A172 (cell line): Measurements from ENCODE around the gene CCDC88B. TPM values are rescaled to one million over a fixed set of nuclear protein-coding genes. Genes with fewer than 3 reads are reported as not detected.

Experiments used
- DNase-seq: peaks from one replicate; pipeline ENCODE4 v3.0.0-alpha.2; 2015; ENCODE audit warnings: low spot score
- total RNA-seq: library from RNA; depleted of rRNA; stranded (reverse); fragments of >200 nt; shearing (Covaris generic); gene quantifications from 2 replicates; pipeline ENCODE4 v1.2.3, GENCODE V29; 2014; rRNA removed

The CCDC88B gene, protein sequence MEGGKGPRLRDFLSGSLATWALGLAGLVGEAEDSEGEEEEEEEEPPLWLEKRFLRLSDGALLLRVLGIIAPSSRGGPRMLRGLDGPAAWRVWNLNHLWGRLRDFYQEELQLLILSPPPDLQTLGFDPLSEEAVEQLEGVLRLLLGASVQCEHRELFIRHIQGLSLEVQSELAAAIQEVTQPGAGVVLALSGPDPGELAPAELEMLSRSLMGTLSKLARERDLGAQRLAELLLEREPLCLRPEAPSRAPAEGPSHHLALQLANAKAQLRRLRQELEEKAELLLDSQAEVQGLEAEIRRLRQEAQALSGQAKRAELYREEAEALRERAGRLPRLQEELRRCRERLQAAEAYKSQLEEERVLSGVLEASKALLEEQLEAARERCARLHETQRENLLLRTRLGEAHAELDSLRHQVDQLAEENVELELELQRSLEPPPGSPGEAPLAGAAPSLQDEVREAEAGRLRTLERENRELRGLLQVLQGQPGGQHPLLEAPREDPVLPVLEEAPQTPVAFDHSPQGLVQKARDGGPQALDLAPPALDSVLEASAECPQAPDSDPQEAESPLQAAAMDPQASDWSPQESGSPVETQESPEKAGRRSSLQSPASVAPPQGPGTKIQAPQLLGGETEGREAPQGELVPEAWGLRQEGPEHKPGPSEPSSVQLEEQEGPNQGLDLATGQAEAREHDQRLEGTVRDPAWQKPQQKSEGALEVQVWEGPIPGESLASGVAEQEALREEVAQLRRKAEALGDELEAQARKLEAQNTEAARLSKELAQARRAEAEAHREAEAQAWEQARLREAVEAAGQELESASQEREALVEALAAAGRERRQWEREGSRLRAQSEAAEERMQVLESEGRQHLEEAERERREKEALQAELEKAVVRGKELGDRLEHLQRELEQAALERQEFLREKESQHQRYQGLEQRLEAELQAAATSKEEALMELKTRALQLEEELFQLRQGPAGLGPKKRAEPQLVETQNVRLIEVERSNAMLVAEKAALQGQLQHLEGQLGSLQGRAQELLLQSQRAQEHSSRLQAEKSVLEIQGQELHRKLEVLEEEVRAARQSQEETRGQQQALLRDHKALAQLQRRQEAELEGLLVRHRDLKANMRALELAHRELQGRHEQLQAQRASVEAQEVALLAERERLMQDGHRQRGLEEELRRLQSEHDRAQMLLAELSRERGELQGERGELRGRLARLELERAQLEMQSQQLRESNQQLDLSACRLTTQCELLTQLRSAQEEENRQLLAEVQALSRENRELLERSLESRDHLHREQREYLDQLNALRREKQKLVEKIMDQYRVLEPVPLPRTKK (N-terminal part only)
- 6.6 and 6.9 TPM in 2 replicates for total RNA-seq

DNA sequence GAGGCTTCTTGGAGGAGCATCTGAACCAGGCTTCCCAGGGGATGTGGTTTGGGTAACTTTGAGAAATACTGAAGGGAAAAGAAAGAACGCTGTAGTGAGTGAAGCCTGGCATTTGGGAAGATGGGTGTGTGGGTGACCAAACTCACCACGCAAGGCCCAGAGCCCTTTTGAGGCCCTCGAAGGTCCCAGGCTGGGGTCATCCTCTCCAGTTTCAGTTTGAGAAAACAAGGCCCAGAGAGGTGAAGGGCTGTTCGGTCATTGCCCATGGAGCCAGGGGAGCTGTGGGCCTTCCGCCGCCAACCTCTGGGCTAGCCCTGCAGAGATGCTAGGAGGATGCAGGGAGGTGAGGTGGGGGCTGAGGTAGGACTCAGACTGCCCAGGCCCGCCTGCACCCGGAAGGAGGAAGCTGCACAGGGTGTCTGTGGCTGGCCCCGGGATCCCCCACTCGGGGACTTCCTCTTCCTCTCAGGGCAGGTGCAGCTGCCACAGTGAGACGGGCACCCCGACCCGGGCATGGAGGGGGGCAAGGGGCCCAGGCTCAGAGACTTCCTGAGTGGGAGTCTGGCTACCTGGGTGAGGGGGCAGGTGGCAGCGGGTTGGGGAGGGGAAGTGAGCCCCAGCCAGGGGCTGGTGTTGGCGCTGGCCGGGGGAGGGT is at the start of gene CCDC88B:
TSS of gene CCDC88B (plus strand) at position 451 of the 655 bp plus-strand sequence. CDS start at position 514, 63 bp downstream.
- no peak for DNase-seq

DNA sequence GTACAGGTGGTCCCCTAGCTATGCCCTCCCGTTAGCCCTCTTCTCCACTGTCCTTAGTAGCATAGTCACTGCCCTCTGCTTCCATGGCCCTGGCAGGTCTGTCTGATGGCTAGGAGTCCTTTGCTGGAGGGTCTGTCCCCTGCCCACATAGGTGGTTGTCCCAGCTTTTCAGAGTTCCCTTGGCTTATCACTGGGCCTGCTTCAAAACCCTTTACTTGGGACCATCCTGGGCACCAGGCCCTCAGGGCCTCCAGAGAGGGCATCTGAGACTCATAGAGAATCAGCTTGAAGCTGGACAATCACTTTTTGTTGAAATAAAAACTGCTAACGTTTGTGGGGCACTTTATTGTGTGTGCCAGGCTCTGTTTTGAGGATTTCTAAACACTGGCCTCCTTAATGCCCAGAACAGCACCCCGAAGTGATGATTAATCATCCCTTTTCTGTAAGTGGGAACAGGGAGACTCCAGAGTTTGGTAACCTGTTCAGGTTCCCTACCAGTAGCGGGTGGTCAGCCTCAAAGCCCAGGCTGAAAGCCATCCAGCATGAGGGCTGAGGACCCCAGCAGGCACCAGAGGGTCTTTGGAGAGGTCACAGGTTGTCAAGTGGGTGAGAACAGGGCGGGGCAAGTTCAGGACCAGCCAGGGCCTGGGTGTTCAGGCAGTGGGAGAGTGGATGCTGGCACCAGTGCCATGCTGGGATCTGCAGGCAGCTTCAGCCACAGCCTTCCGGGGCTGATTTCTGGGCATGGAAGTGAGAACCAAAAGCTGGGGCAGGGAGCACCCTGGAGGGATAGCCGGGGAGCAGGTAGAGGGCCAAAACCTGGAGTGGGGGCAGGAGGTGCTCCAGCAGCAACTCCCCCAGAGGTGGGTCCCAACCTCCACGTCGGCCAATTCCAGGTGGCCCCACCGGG is 49.4 kb upstream of the CCDC88B start:
- no peak for DNase-seq

DNA sequence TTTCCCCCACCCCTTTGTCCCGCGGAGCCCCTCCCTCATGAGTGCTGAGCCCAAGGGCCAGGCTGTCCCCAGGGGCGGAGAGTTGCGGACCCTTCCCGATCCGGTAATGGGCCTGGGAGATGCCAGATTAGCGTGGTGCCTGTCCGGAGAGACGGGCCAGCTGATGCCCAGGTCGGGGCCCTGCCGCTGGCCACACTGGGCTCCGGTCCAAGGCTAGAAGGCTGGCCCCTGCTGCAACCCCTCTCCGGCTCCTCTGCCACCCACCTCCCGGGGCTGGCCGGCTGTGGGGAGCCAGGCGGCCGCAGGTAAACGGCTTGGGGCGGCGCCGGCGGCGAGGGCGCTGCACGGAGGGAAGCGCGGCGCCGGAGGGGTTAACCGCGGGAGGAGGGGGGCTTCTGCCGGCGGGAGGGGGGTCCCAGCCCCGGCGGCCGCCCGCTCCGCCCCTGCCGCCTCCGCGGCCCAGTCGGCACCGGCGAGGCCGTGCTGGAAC is 48.7 kb upstream of the CCDC88B start, which contains the start of gene KCNK4:
TSS of gene KCNK4 (plus strand) at position 41 of the 490 bp plus-strand sequence. CDS start 1,717 bp downstream, outside the sequence.
- DNase-seq: no peak

DNA sequence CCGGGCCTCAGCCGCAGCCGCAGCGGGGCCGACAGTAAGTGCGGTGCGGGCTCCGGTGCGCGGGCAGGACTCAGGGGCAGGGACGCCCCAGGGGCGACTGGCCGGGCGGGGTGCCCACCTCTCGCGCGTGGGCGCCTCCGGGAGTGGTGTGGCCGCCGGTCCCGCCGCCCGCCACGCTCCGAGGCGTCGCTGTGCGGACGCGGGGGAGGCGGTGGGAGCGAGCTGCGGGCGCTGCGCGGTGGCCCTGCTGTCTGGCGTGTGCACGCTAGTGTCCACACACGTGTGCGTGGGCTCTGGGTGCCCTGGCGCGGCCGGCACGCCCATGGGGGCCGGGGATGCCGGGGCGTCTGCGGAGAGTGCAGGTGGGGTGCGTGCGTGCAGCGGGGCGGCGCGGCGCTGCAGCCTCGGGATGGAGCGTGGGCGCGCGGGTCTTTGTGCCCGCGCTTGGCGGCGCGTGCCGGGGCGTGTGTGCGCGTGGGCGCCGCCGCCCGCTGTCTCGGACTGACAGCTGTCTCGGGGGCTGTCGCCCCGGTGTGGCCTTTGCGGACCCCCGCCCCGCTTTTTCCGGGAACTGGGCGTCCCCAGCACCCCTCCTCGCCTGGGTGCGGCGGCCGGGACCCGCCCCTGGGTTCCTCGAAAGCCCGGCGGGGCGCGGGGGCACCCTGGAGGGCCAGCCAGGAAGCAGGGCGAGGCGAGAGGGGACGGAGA is 48.1 kb upstream of the CCDC88B start:
- DNase-seq: no peak

DNA sequence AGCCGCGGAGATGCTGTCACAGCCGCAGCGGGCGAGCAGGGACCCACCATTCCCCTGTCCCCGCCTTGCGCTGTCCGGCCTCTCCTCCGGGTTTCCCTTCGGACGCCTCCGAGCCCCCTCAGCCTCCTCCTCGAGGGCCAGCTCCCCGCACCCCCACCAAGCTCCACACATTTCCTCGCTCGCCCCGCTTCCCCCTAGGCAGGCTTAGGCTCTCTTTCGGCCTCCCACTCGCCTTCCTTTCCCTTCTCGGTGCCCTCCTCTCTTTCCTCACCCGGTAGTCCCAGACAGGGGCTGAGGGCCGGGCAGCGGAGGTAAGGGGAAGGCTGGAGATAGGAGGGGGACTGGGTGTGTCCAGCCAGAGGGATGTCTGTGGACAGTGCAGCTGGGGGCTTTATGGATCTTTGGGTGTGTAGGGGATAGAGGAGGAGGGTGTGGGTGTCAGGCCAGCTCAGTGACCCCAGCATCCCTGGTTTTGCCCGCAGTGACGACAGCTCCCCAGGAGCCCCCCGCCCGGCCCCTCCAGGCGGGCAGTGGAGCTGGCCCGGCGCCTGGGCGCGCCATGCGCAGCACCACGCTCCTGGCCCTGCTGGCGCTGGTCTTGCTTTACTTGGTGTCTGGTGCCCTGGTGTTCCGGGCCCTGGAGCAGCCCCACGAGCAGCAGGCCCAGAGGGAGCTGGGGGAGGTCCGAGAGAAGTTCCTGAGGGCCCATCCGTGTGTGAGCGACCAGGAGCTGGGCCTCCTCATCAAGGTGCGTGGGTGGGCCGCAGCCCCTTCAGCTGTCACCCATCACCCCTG is 47.3 kb upstream of the CCDC88B start:
- no peak for DNase-seq

DNA sequence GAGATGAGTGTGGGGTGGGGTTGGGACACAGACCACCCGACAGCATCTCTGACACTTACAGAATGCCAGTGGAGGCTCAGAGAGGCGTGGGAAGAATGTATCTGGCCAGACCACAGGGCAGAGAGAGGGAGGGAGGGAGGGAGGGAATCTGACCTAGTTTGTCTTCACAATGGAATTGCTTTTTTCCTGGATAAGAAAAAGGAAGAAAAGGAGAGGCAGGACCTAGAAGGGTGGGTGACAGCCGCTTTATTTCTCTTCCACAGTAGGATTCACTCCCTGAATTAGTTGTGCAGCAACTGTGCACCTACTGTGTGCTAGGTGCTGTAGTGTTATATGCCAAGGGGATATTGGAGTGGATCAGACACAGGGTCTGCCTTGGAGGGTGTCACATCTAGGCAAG is 45.2 kb upstream of the CCDC88B start:
- DNase-seq: no peak

DNA sequence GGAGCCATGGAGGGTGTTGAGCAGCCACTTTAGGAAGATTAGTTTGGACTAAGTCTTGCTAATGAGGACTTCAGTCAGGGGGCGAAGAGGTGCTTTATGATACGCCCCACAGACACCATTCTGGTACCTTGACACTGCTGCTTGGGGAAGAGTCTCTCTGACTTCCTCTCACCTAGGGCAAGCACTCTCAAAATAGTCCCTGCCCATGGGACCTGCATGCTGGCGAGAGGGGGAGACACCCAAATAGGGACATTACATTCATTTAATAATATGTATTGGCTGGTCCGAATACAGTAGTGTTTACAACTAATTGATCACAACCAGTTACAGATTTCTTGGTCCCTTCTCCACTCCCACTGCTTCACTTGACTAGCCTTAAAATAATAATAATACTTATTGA is 44.2 kb upstream of the CCDC88B start:
- DNase-seq: no peak

DNA sequence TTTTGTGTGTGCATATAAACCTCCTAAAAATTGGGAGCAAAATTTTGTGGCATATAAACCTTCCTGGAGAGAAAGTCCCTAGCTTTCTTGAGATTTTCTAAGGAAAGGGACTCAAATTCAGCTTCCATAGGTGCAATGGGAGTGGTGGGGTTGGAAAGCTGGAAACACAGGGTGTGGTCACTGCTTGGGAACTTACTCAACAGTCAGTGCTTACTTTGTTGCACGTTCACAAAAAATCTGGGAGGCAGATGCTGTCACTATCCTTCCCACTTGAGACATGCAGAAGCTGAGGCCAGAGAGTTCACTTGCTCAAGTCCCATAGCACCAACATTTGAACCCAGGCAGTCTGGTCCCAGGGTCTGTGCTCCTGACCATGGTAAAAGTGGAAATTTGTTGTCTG is 43.8 kb upstream of the CCDC88B start:
- DNase-seq: no peak

DNA sequence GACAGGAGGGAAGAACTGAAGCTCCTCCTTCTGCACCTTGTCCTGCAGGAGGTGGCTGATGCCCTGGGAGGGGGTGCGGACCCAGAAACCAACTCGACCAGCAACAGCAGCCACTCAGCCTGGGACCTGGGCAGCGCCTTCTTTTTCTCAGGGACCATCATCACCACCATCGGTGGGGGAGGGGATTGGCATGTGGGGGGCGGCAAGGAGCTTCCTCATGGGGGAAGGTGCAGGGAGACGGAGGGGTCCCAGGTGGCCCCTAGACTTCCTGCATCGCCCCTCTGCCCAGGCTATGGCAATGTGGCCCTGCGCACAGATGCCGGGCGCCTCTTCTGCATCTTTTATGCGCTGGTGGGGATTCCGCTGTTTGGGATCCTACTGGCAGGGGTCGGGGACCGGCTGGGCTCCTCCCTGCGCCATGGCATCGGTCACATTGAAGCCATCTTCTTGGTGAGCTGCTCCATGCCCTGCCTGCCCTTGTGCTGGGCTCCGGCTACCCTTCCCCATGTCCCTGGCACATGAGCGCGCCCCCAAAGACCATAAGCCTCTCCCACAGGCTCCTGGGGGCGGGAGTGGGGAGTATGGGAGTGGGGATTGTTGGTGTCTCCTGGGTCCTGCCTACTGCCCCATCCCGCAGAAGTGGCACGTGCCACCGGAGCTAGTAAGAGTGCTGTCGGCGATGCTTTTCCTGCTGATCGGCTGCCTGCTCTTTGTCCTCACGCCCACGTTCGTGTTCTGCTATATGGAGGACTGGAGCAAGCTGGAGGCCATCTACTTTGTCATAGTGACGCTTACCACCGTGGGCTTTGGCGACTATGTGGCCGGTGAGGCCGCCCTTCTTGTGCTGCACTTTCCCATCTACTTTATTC is 42.9 kb upstream of the CCDC88B start:
- DNase-seq: no peak

DNA sequence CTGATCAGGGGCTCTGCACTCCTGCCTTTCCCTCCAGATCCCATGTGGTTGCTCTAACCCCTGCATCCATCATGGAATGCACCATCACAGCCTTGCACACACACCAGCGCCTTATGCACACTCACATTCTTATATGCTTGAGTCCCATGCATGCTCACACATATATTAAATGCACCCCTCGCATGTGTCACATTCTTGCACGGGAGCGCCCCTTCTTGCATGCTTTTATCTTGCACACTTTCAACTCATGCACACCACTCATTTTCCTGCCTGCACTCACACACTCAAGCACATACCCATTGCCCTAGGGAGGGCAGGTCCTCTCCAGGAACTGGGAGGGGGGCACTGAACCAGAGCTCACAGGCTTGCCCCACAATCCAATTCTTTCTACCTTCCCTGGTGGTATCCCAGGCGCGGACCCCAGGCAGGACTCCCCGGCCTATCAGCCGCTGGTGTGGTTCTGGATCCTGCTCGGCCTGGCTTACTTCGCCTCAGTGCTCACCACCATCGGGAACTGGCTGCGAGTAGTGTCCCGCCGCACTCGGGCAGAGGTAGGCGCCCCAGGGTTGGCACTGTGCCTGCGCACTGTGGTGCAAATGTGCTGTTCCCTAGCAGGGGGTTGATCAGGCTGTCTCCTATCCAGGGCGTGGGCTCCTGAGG is 42.2 kb upstream of the CCDC88B start:
- DNase-seq: no peak

DNA sequence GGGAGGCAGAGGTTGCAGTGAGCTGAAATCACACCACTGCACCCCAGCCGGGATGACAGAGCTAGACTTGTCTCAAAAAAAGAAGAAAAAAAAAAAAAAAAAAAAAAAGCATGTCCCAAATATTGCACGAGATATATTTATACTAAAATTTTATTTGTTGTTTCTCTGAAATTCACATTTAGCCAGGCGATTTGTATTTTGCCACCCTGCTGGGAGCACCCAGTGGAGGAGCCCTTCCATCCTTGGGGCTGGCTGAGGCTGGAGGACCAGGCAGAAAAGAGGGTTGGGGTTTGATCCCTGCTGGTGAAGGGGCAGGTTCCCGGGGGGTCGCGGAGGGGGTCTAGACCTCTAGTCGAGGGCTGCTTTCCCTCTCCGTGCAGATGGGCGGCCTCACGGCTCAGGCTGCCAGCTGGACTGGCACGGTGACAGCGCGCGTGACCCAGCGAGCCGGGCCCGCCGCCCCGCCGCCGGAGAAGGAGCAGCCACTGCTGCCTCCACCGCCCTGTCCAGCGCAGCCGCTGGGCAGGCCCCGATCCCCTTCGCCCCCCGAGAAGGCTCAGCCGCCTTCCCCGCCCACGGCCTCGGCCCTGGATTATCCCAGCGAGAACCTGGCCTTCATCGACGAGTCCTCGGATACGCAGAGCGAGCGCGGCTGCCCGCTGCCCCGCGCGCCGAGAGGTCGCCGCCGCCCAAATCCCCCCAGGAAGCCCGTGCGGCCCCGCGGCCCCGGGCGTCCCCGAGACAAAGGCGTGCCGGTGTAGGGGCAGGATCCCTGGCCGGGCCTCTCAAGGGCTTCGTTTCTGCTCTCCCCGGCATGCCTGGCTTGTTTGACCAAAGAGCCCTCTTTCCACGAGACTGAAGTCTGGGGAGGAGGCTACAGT is 40.8 kb upstream of the CCDC88B start:
- no peak for DNase-seq

DNA sequence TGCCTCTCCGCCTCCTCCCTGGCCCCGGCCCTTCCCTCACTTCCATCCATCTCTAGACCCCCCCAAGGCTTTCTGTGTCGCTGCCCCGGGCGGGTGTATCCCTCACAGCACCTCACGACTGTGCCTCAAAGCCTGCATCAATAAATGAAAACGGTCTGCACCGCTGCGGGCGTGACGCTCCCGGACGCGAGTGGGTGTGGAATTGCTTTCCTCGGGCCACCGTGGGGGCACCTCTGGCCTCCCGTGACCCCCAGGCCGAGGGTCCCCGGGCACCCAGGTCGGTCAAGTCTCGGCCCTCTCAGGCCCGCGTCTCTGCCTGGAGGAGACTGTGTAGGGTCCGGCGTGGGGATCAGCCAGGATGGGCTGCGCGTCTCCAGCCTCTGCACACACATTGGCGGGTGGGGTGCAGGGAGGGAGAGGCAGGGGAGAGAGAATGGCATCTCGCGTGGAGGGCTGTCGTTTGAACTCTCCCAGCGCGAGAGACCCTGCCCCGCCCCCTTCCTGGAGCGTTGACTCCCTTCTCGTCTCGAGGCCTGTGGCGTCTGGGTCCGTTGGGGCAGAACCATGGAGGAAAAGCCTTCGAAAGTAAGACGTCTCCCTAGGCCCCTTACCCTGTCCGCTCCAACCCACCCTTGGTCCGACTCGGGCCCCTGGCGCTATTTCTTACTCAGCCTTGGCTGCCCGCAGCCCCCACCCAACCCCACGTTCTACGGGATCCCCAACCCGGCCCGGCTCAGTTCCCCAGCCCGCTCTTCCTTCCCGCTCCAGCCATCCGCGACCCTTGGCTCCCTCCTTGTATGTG is 40.0 kb upstream of the CCDC88B start, which contains the start of gene CATSPERZ:
TSS of gene CATSPERZ (plus strand) at position 512 of the 802 bp plus-strand sequence. CDS start at position 565, 53 bp downstream.
- DNase-seq: no peak

DNA sequence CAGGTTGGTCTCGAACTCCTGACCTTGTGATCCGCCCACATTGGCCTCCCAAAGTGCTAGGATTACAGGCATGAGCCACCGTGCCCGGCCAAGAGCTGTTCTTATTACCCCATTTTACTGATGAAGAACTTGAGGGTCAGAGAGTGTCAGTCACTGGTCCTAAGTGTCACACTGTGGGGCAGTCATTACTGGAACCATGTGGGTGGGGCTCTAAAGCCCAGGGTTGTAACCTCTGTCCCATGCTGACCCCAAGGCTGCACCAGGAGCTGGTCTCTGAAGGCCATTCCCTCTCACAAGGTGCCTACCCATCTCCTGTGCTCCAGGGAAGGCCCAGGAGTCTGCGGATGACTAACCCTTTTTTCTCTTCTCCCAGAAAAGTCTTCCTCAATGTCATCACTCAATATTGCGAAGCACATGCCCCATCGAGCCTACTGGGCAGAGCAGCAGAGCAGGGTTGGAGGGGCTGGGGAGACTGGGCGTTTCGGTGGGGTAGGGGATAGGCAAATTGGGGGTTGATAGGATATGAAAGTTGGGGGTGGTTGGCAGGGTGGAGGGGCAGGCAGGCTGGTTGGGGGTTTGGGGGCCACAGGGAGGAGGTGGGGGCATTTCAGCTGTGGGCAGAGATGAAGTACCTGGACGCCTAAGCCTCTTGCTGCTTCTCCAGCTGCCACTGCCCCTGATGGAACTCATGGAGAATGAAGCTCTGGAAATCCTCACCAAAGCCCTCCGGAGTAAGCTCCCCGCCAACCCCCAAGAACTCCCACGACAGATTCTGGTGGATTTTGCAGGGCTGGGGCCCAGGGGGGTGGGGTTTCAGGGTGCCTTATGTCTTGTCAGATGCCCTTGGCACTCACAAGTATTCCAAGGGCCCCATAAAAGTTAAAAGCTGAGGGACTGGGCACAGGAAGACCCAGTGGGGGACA is 36.6 kb upstream of the CCDC88B start:
- no peak for DNase-seq

DNA sequence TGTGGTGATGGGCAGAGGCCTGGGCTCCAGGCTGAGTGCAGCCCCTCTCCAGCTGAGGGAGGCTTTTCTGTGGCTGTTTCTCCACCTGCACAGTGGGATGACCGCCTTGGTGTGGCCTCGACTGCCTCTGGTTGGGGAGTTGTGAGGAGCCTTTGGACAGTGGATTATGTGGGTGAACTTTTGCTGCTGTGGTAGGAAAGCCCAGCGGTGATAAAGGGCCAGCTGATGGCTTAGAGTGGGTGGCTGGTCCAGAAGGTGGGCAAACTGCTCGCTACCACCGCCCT is 36.0 kb upstream of the CCDC88B start:
- no peak for DNase-seq
